AG09319 (cell line): ENCODE measurements around the gene NLRP1.

ENCODE experiments used
- DNase-seq: peaks from one replicate; pipeline ENCODE4 v3.0.0-alpha.2; 2010; ENCODE audit warnings: low read depth; ENCODE audit errors: extremely low read depth
- CTCF ChIP-seq: IDR thresholded peaks from 2 replicates; pipeline ENCODE4 v1.5.1; 2011; ENCODE audit warnings: low read depth, mild to moderate bottlenecking, inconsistent platforms, low read length, moderate library complexity

NLRP1 gene

GRCh38 chr17:5605452-5605851 lies 21.1 kb upstream of the NLRP1 start:
- no peak for DNase-seq
- TF ChIP-seq CTCF = no peak

GRCh38 chr17:5600041-5600440 lies 15.7 kb upstream of the NLRP1 start:
- TF ChIP-seq CTCF = no peak
- DNase-seq = no peak

- no peak for TF ChIP-seq CTCF
- no peak for DNase-seq
Observed at GRCh38 chr17:5598457-5598856, 14.1 kb upstream of the NLRP1 start.

GRCh38 chr17:5596421-5596820 lies 12.1 kb upstream of the NLRP1 start:
- no peak for TF ChIP-seq CTCF
- no peak for DNase-seq

GRCh38 chr17:5595831-5596230 lies 11.5 kb upstream of the NLRP1 start:
- TF ChIP-seq CTCF = no peak
- no peak for DNase-seq

GRCh38 chr17:5592382-5592781 lies 8.1 kb upstream of the NLRP1 start:
- peak; percentile 39 for TF ChIP-seq CTCF
- DNase-seq = no peak

- DNase-seq = no peak
- no peak for TF ChIP-seq CTCF
Observed at GRCh38 chr17:5591966-5592365, 7.7 kb upstream of the NLRP1 start.
